K562 (cell line): Measurements from ENCODE around the gene NPEPL1. TPM values are rescaled to one million over a fixed set of nuclear protein-coding genes. Genes with fewer than 3 reads are reported as not detected.
A peak's percentile ranks its signal among the peaks of the same experiment; 100 is the strongest.

Experiments
- ATAC-seq: fragments of 200-7000 bp; cut with Tn5 transposase; 3 replicates; pipeline ENCODE4 v1.9.1; 2020; ENCODE audit warnings: moderate library complexity
- BruUV-seq: library from RNA; stranded (reverse); fragments of 400-500 nt; replicated peaks from 2 replicates; lab custom pipeline; 2021; lab: Mats Ljungman, UMichigan
- CTCF ChIA-PET: fragments of 300-600 bp; formaldehyde crosslinking; extraction: SDS; loops from one replicate; lab custom pipeline; 2021; ENCODE audit warnings: low intra/inter-chr PET ratio; lab: Yijun Ruan, JAX
- POLR2A ChIA-PET: fragments of 300-600, 350-650 bp; sonication (Branson Sonifier 250); formaldehyde crosslinking; extraction: SDS; loops from one replicate; lab custom pipeline; 2021; ENCODE audit warnings: antibody characterized with exemption, inconsistent platforms; lab: Yijun Ruan, JAX
- DNase-seq, 4 experiments: peaks; one replicate each; pipeline versions ENCODE4 v3.0.0 to v3.0.0-alpha.2; 2011 to 2018; ENCODE audit warnings: low spot score in 3 of 4, mixed read lengths in 3 of 4; ENCODE audit errors: extremely low read depth in 1 of 4
- FAIRE-seq: peaks from 2 replicates; lab custom pipeline; 2011; peaks lifted over from hg19 to GRCh38; lab: Jason Lieb, UNC
- H2AFZ ChIP-seq: 2 replicates; pipeline ENCODE4 v1.6.0; 2011; ENCODE audit warnings: low read depth, low read length, control low read depth, inconsistent platforms
- H3K27ac ChIP-seq: fragments of 200-600 bp; 3 replicates; pipeline ENCODE4 v1.8.0; 2011; ENCODE audit warnings: low read depth, mild to moderate bottlenecking, control low read depth, inconsistent platforms, low read length, moderate library complexity, mixed read lengths; ENCODE audit errors: extremely low read depth
- H3K27me3 ChIP-seq, 2 experiments: fragments of 300-600 bp in 1 of 2; 2 replicates in 1 of 2; 3 replicates in 1 of 2; pipeline versions ENCODE4 v1.6.0 to v1.8.0; 2011; ENCODE audit warnings: inconsistent platforms in 2 of 2, low read length in 2 of 2, mild to moderate bottlenecking in 1 of 2, mixed read lengths in 1 of 2, moderate library complexity in 1 of 2; ENCODE audit not compliant: control insufficient read depth in 2 of 2, insufficient read depth in 2 of 2
- H3K36me3 ChIP-seq: fragments of 300-600 bp; 3 replicates; pipeline ENCODE4 v1.8.0; 2011; ENCODE audit warnings: mild to moderate bottlenecking, low read length, inconsistent platforms; ENCODE audit not compliant: control insufficient read depth, insufficient read depth
- H3K4me1 ChIP-seq, 2 experiments: fragments of 200-600 bp in 1 of 2; replicated peaks in 1 of 2; 2 replicates in 1 of 2; 3 replicates in 1 of 2; pipeline versions ENCODE4 v1.5.1 to v1.8.0; 2011; ENCODE audit warnings: inconsistent platforms in 2 of 2, low read length in 2 of 2, mild to moderate bottlenecking in 1 of 2, mixed read lengths in 1 of 2, moderate library complexity in 1 of 2; ENCODE audit not compliant: control insufficient read depth in 2 of 2, insufficient read depth in 2 of 2
- H3K4me2 ChIP-seq: 2 replicates; pipeline ENCODE4 v1.6.1; 2011; ENCODE audit warnings: low read length, control low read depth, inconsistent platforms, mixed read lengths; ENCODE audit not compliant: insufficient read depth
- H3K4me3 ChIP-seq: fragments of 200-600 bp; sonication (generic), shearing (Covaris generic); 2 replicates; pipeline ENCODE4 v1.5.1; 2016; ENCODE audit warnings: control low read depth, inconsistent platforms
- H3K79me2 ChIP-seq: fragments of 200-600 bp; 3 replicates; pipeline ENCODE4 v1.8.0; 2011; ENCODE audit warnings: low read length, inconsistent platforms; ENCODE audit not compliant: control insufficient read depth, insufficient read depth
- H3K9ac ChIP-seq, 2 experiments: 2 replicates each; pipeline versions ENCODE4 v1.6.0 to v1.6.1; 2011; ENCODE audit warnings: low read depth in 2 of 2, low read length in 2 of 2, control low read depth in 1 of 2, inconsistent platforms in 1 of 2, mild to moderate bottlenecking in 1 of 2, mixed read lengths in 1 of 2; ENCODE audit not compliant: insufficient read depth in 1 of 2
- H3K9me1 ChIP-seq: one replicate; pipeline ENCODE4 v1.6.0; 2011; ENCODE audit warnings: inconsistent platforms, mild to moderate bottlenecking, low read length, moderate library complexity; ENCODE audit not compliant: control insufficient read depth, insufficient read depth
- H3K9me3 ChIP-seq: replicated peaks from 2 replicates; pipeline ENCODE4 v1.5.1; 2011; ENCODE audit warnings: low read depth, low read length, inconsistent platforms; ENCODE audit not compliant: control insufficient read depth, insufficient read depth
- H4K20me1 ChIP-seq: replicated peaks from 2 replicates; pipeline ENCODE4 v1.6.1; 2011; ENCODE audit warnings: low read length, inconsistent platforms, mixed read lengths; ENCODE audit not compliant: control insufficient read depth, insufficient read depth
- RFX1 ChIP-seq: fragments of 450-650 bp; IDR thresholded peaks from 2 replicates; pipeline ENCODE4 v1.6.1; 2016; ENCODE audit warnings: mild to moderate bottlenecking, moderate library complexity
- SFPQ ChIP-seq: fragments of 200-400 bp; formaldehyde crosslinking; IDR thresholded peaks from 2 replicates; pipeline ENCODE4 v1.6.1; 2017; ENCODE audit warnings: mild to moderate bottlenecking, low read depth, low read length, moderate library complexity
- WGBS: fragments of 100-300 bp; shearing (Covaris generic); methylation state at CpG from one replicate; pipeline ENCODE4 v1.1.6; 2016; ENCODE audit warnings: low coverage, mixed read lengths; ENCODE audit not compliant: insufficient coverage; ENCODE audit errors: missing lambda C conversion rate; 5-methylcytosine and 5-hydroxymethylcytosine counted together
- in situ Hi-C: fragments of 300-500 bp; cut with MboI; formaldehyde crosslinking; loops from 4 replicates; pipeline ENCODE4 v1.15.0; 2018; ENCODE audit warnings: inconsistent platforms, mixed read lengths
- intact Hi-C: fragments of 100-400 bp; cut with micrococcal nuclease; formaldehyde crosslinking; loops from 2 replicates; pipeline ENCODE4 v1.14.2; 2022
- polyA plus RNA-seq, 8 experiments: library from polyadenylated mRNA; depleted of rRNA in 4 of 8; stranded (reverse) in 5 of 8; unstranded in 3 of 8; fragments of >200 nt; fragmentation: Nextera tagmentation in 2 of 8; fragmentation: Illumina TruSeq in 1 of 8; extraction: Ambion mirVana in 2 of 8; extraction: Trizol in 1 of 8; gene quantifications; 2 replicates each; pipeline versions ENCODE4 v1.2.1 to v1.2.3, GENCODE V29; 2011 to 2014; ENCODE audit warnings: inconsistent platforms in 1 of 8, missing spikeins in 1 of 8
- total RNA-seq, 7 experiments: library from RNA; depleted of rRNA in 6 of 7; stranded (reverse); fragments of >200 nt in 6 of 7; fragmentation: Illumina TruSeq in 2 of 7; extraction: Trizol in 2 of 7; gene quantifications; 2 replicates each; pipeline versions ENCODE4 v1.2.1 to v1.2.3, GENCODE V29; 2011 to 2021; ENCODE audit warnings: low replicate concordance in 1 of 7

Gene NPEPL1
- total and polyA plus RNA-seq, 9 of the 15 experiments (the other 6 are each of a cell fraction or from before 2014, with no cell fraction given) = 0.04 to 5.6 (median 0.94) TPM

GRCh38 chr20:58717278-58718091 is 24.9 kb downstream of the NPEPL1 start:
- H3K36me3 ChIP-seq = no peaks in the 10 kb centered on the region
- DNase-seq (peak in 2 of 4 experiments; percentile 14 to 44), ATAC-seq (peak; percentile 68), FAIRE-seq (no peak)
- H3K79me2 ChIP-seq = no peaks in the 10 kb centered on the region
- peaks cover 14 to 86% of the 10 kb centered on the region in 2 experiments; a peak in 4 of 5 replicates for H3K27me3 ChIP-seq
- intact Hi-C loops = no loop called here
- POLR2A ChIA-PET = interaction anchor here (0.6 kb wide), 1 partner anchor 33 kb away, joined by 3 read pairs; no protein-coding TSS in a partner anchor
- no peaks in the 10 kb centered on the region for H3K9me1 ChIP-seq
- no TSS peak for BruUV-seq
- no peak overlapping the region for H3K4me3 ChIP-seq
- WGBS = 32% methylated on average over 15 of the region's 23 CpGs
- H3K9ac ChIP-seq = no peak overlapping the region
- no peak overlapping the region for H3K4me2 ChIP-seq
- H2AFZ ChIP-seq = no peak overlapping the region
- in situ Hi-C loops = no loop called here
- H3K27ac ChIP-seq = no peak overlapping the region
- no peaks in the 10 kb centered on the region for H4K20me1 ChIP-seq
- peaks cover 0 to 27% of the 10 kb centered on the region in 2 experiments; a peak in 2 of 5 replicates for H3K4me1 ChIP-seq
- TF ChIP-seq SFPQ (no peak), RFX1 (peak; percentile 41; the same call in 1 of the 2 replicates)
- no peaks in the 10 kb centered on the region for H3K9me3 ChIP-seq
- CTCF ChIA-PET = no interaction called here
